SJCRH30 (cell line): ENCODE results near the gene GLT6D1. TPM values are rescaled to one million over a fixed set of nuclear protein-coding genes. Genes with fewer than 3 reads are reported as not detected.
"Not testable (repeated sequence)": the region's sequence is repeated elsewhere in the genome, so short reads cannot be mapped to it uniquely, and the experiment has no call there.

ENCODE experiments used
- DNase-seq, 2 experiments: peaks; one replicate each; pipeline ENCODE4 v3.0.0-alpha.2; 2015 to 2020
- H3K27ac ChIP-seq: fragments of 250-450 bp; sonication (Bioruptor Pico); 2 replicates; pipeline ENCODE4 v1.5.1; 2020; ENCODE audit warnings: mild to moderate bottlenecking, moderate library complexity
- H3K27me3 ChIP-seq: fragments of 250-450 bp; sonication (Bioruptor Pico); 2 replicates; pipeline ENCODE4 v1.5.1; 2020; ENCODE audit warnings: mild to moderate bottlenecking, moderate library complexity
- H3K36me3 ChIP-seq: fragments of 250-450 bp; sonication (Bioruptor Pico); 2 replicates; pipeline ENCODE4 v1.5.1; 2020; ENCODE audit warnings: mild to moderate bottlenecking, moderate library complexity
- H3K4me1 ChIP-seq: fragments of 250-450 bp; sonication (Bioruptor Pico); 2 replicates; pipeline ENCODE4 v1.5.1; 2020; ENCODE audit warnings: mild to moderate bottlenecking, moderate library complexity
- H3K4me3 ChIP-seq: fragments of 250-450 bp; sonication (Bioruptor Pico); 2 replicates; pipeline ENCODE4 v1.5.1; 2020; ENCODE audit warnings: mild to moderate bottlenecking, moderate library complexity
- H3K9me3 ChIP-seq: fragments of 250-450 bp; sonication (Bioruptor Pico); replicated peaks from 2 replicates; pipeline ENCODE4 v1.5.1; 2020; ENCODE audit warnings: mild to moderate bottlenecking, moderate library complexity
- total RNA-seq: library from RNA; depleted of rRNA; stranded (reverse); fragments of >200 nt; shearing (Covaris generic); gene quantifications from 2 replicates; pipeline ENCODE4 v1.2.3, GENCODE V29; 2014

GLT6D1 gene
- total RNA-seq, 1 experiment from 2014 or later = not detected

DNA sequence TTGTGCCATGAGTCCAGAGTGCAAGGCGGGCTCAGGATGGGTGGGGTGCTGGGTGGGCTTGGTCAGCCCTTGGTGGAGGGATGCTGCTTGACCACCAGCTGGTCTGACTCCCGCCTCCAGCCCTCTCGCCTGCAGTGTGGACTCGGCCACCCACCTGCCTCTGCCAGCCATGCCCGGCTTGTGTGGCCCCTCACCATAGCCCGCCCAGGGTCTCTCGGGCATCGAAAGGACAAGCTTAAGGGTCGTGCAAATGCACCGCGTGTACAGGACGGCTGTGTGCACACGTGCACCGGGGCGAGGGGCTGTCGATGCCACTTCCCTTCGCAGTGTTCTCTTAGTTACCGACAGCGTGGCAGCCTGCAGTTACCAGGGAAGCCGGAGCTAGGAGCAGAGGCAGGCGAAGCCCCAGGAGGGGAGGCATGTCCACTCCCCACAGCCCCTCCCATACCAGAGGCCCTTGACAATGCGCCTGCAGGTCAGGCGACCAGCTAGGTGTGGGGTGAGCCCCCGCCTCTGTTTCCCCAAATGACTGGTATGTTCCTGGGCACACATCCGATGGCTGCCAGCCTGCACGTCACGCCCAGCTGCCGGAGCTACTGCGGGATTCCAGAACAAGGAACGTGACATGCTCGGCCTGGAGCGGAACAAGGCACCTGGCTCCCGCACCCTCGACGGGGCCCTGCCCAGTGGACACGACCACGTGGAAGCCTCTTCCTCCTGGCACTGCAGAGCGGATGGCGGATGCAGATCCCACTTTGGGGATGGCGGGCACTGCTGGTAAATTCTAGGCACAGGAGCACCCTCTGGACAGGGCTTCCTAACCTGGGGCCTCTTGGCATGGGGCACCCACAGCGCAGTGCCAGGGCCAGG, 31.6 kb upstream of the GLT6D1 start:
- DNase-seq = no peak
- Histone ChIP-seq H3K36me3 (no peaks in the 10 kb centered on the region), H3K9me3 (no peaks in the 10 kb centered on the region; the same call in 1 of the 2 replicates), H3K27ac (no peak overlapping the region), H3K4me3 (no peak overlapping the region), H3K4me1 (no peaks in the 10 kb centered on the region), H3K27me3 (peaks cover 22% of the 10 kb centered on the region; the same call in 1 of the 2 replicates)

DNA sequence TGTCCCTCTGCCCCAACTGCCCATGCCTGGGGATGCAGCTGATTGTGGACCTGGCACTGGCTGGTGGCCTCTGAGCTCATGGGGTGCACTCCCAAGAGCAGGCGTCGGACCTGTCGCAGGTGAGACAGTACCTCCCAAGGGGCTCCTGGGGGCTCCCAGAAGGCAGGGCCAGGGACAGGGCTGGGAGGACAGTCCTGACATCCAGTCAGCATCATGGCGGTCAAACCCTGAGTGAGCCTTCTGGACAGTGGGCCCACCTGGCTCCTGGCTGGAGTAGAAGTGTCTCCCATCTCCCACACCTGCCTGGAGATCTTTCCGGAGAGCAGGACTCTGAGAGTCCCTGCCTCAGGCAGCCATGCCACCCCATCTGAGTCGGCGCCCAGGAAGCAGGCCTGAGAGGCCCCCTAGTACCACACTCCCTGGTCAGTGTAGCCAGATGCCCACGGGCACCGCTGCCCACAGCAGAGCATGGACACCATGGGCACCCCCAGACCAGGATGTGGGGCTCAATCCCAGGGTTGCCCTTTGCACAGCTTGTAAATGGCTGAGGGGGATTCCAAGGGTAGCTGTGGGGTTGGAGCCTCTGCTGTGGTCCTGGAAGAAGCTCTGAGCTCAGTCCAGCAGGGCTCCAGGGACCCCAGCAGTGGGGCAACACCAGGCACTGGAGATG, 30.4 kb upstream of the GLT6D1 start:
- Histone ChIP-seq H3K27ac (no peak overlapping the region), H3K27me3 (peaks cover 23% of the 10 kb centered on the region; the same call in 1 of the 2 replicates), H3K4me3 (no peak overlapping the region), H3K36me3 (no peaks in the 10 kb centered on the region), H3K4me1 (no peaks in the 10 kb centered on the region), H3K9me3 (no peaks in the 10 kb centered on the region; the same call in 1 of the 2 replicates)
- no peak for DNase-seq

DNA sequence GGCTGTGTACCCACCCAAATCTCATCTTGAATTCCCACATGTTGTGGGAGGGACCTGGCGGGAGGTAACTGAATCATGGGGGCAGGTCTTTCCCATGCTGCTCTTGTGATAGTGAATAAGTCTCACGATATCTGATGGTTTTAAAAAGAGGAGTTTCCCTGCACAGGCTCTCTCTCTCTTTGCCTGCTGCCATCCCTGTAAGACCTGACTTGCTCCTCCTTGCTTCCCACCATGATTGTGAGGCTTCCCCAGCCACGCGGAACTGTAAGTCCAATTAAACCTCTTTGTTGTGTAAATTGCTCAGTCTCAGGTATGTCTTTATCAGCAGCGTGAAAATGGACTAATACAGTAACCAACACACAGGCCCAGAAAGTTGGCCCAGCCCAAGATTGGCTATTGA, 29.7 kb upstream of the GLT6D1 start:
- H3K4me3 ChIP-seq, H3K36me3 ChIP-seq, DNase-seq, H3K4me1 ChIP-seq, H3K27ac ChIP-seq, H3K9me3 ChIP-seq: not testable (repeated sequence)
- peaks cover 23% of the 10 kb centered on the region; the same call in 1 of the 2 replicates for H3K27me3 ChIP-seq

DNA sequence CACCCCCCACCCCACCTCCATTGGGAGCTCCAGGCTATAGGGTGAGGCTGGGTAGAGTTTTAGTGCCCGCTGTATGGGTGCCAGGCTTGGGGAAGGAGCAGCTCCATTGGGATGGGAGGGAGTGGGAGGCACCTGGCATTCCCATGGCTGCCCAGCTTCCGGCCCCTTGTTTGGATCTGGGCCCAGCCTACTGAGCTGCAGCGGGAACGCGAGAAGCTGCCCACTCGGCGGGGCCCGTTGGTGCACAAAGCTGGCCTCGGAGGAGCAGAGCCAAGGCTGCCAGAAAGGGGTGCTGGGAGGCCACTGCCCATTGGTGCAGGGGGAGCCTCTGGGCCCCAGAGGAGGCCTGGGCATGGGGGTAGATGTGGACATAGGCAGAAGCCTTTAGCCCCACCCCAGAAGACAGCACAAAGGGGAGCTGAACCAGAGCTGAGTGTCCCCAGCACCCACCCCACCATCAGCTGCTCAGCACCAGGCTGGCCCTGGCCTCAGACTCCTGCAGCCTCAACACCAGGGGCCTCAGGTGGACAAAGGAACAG, 28.2 kb upstream of the GLT6D1 start:
- H3K4me1 ChIP-seq = peaks cover 5% of the 10 kb centered on the region; the same call in 1 of the 2 replicates
- H3K36me3 ChIP-seq = no peaks in the 10 kb centered on the region
- no peak overlapping the region for H3K4me3 ChIP-seq
- no peak overlapping the region for H3K27ac ChIP-seq
- peaks cover 19% of the 10 kb centered on the region; the same call in 1 of the 2 replicates for H3K27me3 ChIP-seq
- no peak for DNase-seq
- H3K9me3 ChIP-seq = no peaks in the 10 kb centered on the region; the same call in 1 of the 2 replicates

DNA sequence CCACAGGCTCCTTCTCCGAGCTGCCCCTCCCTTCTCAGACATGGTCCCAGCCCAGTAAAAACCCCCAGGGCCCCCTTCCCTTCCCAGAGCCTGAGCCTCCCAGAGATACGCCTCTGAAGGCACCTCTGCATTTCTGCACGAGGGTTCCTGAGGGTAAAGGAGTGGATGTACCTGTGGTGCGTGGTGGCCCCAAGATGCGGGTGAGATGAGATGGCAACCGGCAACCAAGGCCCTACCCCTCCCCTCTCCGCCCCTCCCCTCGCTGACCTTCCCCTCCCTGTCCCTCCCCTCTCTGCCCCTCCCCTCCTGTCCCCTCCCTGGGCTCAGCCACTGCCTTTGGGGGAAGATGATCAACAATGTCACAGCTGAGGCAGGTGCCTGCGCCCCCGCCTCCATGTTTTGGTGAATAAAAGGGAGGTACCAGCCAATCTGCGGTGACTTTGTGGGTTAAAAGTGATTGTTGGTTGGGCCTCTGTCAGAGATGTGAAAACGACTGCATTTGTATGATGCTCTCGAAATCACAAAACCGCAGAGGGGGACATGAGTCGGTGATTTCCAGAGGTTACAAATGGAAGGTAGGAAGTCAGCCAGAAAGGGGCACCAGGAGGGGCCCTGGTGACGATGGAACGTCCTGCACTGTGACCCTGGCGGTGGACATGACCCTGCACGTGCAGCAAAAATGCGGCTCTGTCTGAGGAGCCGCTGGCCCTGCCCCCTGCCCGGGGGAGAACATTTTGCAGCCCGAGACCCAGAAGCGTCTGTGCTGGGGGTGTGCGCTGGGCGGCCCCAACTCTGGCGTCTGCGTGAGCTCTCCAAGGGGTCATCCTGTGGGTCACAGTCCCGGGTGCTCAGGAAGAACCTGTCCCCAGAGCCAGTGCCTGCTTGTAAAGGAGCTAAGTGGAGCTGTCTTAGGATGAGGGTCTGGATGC, 27.5 kb upstream of the GLT6D1 start:
- Histone ChIP-seq H3K4me1 (peaks cover 11% of the 10 kb centered on the region; the same call in 1 of the 2 replicates), H3K27me3 (peaks cover 19% of the 10 kb centered on the region; the same call in 1 of the 2 replicates), H3K4me3 (no peak overlapping the region), H3K36me3 (no peaks in the 10 kb centered on the region), H3K27ac (no peak overlapping the region), H3K9me3 (no peaks in the 10 kb centered on the region; the same call in 1 of the 2 replicates)
- DNase-seq = no peak

DNA sequence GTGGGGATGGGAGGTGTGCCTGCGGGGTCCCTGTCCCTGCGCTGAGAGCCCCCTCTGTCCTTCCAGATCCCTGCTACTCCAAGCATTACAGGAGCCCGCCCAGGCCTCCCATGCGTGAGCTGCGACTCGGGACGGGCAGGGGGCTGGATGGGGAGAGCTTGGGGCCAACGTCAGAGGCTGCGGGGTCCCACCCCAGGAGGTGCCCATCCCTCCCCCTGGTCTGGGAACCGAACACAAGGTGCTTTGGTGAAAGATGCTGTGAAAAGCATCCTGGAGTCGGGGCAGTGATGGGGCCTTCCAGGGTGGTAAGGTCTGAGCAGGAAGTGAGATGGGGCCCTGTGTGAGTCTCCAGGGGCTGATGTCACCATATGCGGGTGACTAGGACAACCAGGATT, 26.5 kb upstream of the GLT6D1 start:
- no peak for DNase-seq
- H3K27me3 ChIP-seq = peaks cover 19% of the 10 kb centered on the region; the same call in 1 of the 2 replicates
- H3K27ac ChIP-seq = no peak overlapping the region
- peaks cover 11% of the 10 kb centered on the region; the same call in 1 of the 2 replicates for H3K4me1 ChIP-seq
- H3K4me3 ChIP-seq = no peak overlapping the region
- no peaks in the 10 kb centered on the region for H3K36me3 ChIP-seq
- no peaks in the 10 kb centered on the region; the same call in 1 of the 2 replicates for H3K9me3 ChIP-seq

DNA sequence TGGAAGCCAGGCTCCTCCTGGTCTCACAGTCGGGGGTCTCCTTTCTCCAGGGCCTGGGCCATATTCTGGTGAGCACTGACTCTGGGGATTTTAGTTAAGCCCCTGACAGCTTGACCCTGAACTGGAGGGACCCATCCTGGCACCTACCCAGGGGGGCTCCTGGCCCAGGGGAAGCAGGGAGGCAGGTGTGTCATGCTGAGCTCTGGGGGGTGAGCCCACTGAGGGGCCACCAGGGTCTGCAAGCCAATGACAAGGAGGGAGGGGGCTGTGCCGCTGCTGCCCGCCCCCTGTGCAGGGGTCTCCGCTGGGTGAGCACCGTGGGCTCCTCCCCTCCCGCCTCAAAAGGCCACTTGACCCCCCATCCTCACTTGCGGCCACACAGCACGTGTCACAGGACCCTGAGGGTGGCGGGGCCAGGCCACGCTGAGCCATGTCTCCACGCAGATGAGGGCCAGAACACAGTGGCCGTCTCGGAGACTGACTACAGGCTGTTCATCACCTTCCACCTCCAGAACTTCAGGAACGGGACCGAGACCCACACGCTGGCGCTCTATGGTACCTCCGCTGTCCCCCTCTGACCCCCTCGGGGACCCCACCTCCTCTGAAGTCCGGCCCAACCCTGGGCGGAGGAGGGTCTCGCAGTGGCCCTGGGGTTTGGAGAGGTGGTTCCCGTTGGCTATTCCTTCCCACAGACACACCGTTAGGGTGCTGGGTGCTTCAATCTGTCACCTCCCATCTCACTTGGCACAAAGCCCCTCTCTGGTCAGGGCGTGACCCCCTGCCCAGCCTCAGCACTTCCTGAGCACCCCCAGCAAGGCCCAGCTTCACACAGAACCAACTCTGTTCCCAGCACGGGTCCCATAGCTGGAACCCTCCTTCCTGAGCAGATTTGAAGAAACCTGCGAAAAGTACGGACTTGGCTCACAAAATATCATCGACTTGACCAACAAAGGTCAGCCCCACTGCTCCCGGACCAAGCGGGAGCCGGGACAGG, 25.8 kb upstream of the GLT6D1 start:
- H3K4me3 ChIP-seq = no peak overlapping the region
- H3K9me3 ChIP-seq = no peaks in the 10 kb centered on the region; the same call in 1 of the 2 replicates
- no peak overlapping the region for H3K27ac ChIP-seq
- no peak for DNase-seq
- H3K36me3 ChIP-seq = no peaks in the 10 kb centered on the region
- peaks cover 11% of the 10 kb centered on the region; the same call in 1 of the 2 replicates for H3K4me1 ChIP-seq
- peaks cover 19% of the 10 kb centered on the region; the same call in 1 of the 2 replicates for H3K27me3 ChIP-seq

DNA sequence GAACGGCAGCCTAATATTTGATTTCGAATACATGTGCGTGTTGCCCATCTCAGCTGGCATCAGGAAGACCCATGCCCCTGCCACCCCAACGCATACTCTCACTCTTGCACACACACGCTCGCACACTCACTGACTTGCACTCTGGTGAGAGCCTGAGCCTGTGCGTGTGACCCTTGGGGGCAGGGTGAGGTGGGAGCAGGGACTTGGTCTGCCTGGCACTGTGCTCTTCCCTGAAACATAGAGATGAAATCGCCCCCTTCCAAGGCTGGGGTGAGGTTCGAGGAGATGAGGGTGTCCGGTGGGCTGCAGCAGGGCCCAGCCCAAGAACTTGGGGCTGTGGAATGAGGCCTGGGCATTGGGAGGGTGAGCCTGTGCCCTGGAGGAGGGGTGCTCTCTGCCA, 24.9 kb upstream of the GLT6D1 start:
- Histone ChIP-seq H3K9me3 (no peaks in the 10 kb centered on the region; the same call in 1 of the 2 replicates), H3K27ac (no peak overlapping the region), H3K36me3 (no peaks in the 10 kb centered on the region), H3K4me1 (peaks cover 11% of the 10 kb centered on the region; the same call in 1 of the 2 replicates), H3K27me3 (peaks cover 19% of the 10 kb centered on the region; the same call in 1 of the 2 replicates), H3K4me3 (no peak overlapping the region)
- no peak for DNase-seq

DNA sequence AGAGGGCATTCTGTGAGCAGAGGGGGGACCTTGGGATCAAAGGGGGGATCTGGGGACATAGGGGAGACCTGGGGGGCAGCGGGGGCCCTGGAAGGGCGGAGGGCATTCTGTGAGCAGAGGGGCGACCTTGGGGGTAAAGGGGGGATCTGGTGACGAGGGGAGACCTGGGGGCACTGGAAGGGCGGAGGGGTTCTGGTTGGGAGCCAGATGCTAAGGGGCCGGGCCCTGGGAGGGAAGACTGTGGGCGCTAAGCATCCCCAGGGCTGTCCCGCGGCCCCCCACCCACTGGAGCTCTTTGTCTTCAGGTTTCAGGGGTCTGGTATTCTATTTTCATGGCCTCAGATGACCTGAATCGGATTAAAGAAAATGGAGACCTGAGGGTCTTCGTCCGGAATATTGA, 24.5 kb upstream of the GLT6D1 start:
- DNase-seq = no peak
- H3K9me3 ChIP-seq = no peaks in the 10 kb centered on the region
- H3K27me3 ChIP-seq = peaks cover 19% of the 10 kb centered on the region; the same call in 1 of the 2 replicates
- H3K4me3 ChIP-seq = no peak overlapping the region
- H3K27ac ChIP-seq = no peak overlapping the region
- no peaks in the 10 kb centered on the region for H3K36me3 ChIP-seq
- peaks cover 11% of the 10 kb centered on the region; the same call in 1 of the 2 replicates for H3K4me1 ChIP-seq

DNA sequence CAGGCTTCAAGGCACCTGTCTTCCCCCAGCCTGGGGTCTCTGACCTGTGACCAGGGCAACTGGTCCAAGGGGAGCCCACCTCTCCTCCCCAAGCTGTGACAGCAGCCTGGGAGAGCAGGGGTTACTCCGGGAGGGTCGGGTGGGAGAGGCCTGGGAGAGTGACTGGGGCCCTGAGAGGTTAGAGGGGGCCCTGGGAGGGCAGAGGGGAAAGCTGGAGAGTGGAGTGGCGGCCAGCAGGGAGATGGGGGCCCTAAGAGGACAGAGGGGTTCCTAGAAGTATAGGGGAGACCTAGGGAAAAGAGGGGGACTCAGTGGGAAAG, 24.1 kb upstream of the GLT6D1 start:
- Histone ChIP-seq H3K4me1 (peaks cover 11% of the 10 kb centered on the region; the same call in 1 of the 2 replicates), H3K9me3 (no peaks in the 10 kb centered on the region), H3K36me3 (no peaks in the 10 kb centered on the region), H3K4me3 (no peak overlapping the region), H3K27me3 (peaks cover 19% of the 10 kb centered on the region; the same call in 1 of the 2 replicates), H3K27ac (no peak overlapping the region)
- DNase-seq = no peak

DNA sequence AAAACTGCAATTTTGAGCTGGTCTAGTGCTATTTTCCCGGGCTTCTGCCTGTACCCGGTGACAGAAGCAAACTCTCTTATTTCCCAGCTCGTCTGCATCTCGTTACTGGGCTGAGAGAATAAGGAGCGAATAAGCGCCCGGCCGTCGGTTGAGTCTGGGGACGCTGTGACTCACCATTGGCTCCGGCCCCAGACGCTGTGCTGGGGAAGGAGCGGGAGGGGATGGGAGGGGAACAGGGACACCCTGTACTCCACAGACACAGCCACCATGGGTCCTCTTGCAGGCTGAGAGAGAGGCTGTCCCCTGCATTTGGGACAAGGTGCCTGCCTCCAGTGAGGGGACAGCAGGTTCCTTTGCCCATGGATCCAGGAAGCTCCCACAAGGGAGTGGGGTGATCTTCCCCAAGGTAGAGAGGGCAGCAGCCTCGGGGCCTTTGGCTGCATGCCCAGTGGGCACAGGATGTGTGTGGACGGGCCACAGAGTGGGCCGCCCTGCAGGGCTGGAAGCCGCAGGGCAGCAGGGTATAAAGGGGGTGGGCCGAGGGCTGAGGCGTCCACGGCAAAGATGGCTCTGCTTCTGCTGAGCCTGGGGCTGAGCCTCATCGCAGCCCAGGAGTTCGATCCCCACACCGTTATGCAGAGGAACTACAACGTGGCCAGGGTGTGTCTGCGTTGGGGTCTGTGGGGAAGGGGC, 23.6 kb upstream of the GLT6D1 start, which contains the start of gene LCN9:
LCN9 (plus strand) TSS at position 552 of the 693 bp plus-strand sequence; CDS start at position 565, 13 bp downstream.
- no peaks in the 10 kb centered on the region for H3K9me3 ChIP-seq
- H3K27me3 ChIP-seq = peaks cover 19% of the 10 kb centered on the region; the same call in 1 of the 2 replicates
- H3K36me3 ChIP-seq = no peaks in the 10 kb centered on the region
- DNase-seq = peak; percentile 65 to 71
- H3K4me1 ChIP-seq = peaks cover 11% of the 10 kb centered on the region; the same call in 1 of the 2 replicates
- H3K4me3 ChIP-seq = no peak within 1 kb of the TSS
- H3K27ac ChIP-seq = no peak within 1 kb of the TSS

DNA sequence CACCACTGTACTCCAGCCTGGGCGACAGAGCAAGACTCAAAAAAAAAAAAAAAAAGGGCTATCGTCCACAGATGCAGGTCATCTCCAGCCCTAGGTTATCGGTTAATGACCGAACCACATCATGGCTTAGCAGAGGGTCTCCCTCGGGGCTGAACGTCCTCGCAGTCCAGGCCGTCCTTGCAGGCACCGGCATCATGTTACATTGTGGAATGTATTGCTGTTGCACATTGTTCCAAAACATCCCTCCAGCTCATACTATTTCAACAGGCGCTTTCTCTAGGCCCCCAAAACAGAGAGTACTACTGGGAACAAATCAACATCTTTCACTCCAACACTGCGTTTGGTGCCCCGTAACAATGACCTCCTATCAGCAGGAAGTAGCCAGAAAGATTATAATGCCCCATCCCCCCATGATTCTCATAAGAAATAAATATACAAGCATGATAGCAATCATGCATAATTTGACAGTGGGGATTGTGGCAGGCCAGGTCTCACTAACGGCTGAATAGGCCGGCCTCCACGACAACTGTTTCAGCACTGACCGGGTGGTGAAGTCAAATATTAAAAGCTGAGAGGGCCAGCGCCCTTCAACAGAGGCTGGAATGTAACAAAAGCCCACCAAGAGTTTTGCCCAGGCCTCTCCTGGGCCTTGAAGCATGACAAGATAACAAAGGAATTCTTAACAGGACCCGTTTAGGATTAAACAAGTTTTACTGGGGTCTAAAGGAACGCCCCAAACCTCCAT, 22.6 kb upstream of the GLT6D1 start:
- Histone ChIP-seq H3K36me3 (no peaks in the 10 kb centered on the region), H3K27ac (no peak overlapping the region), H3K4me3 (no peak overlapping the region), H3K4me1 (peaks cover 11% of the 10 kb centered on the region; the same call in 1 of the 2 replicates), H3K9me3 (no peaks in the 10 kb centered on the region), H3K27me3 (peaks cover 11% of the 10 kb centered on the region; the same call in 1 of the 2 replicates)
- DNase-seq = peak; percentile 47 to 52
